Mesendoderm (in vitro differentiated cells): ENCODE results near the gene DNAJC11.
"Not testable (repeated sequence)": the region's sequence is repeated elsewhere in the genome, so short reads cannot be mapped to it uniquely, and the experiment has no call there.

Experiments used
- DNase-seq: peaks from one replicate; pipeline ENCODE4 v3.0.0; 2013
- H2AK5ac ChIP-seq: 2 replicates; pipeline ENCODE4 v1.6.1; 2013; ENCODE audit warnings: low read length, inconsistent platforms
- H2BK120ac ChIP-seq: 2 replicates; pipeline ENCODE4 v1.6.1; 2013; ENCODE audit warnings: low read depth, mild to moderate bottlenecking, low read length, moderate library complexity, mixed read lengths
- H2BK15ac ChIP-seq: replicated peaks from 2 replicates; pipeline ENCODE4 v1.6.1; 2013; ENCODE audit warnings: low read depth, mild to moderate bottlenecking, moderate library complexity
- H2BK5ac ChIP-seq: 2 replicates; pipeline ENCODE4 v1.6.1; 2013; ENCODE audit warnings: low read length, inconsistent platforms
- H3K18ac ChIP-seq: 2 replicates; pipeline ENCODE4 v1.6.1; 2013; ENCODE audit warnings: mild to moderate bottlenecking, low read length, mixed read lengths
- H3K23ac ChIP-seq: one replicate; pipeline ENCODE4 v1.6.1; 2013; ENCODE audit warnings: low read length
- H3K27ac ChIP-seq: 2 replicates; pipeline ENCODE4 v1.5.1; 2013; ENCODE audit warnings: low read depth, mild to moderate bottlenecking, inconsistent platforms, low read length, moderate library complexity
- H3K27me3 ChIP-seq: 2 replicates; pipeline ENCODE4 v1.6.1; 2013; ENCODE audit warnings: low read length, control low read depth, mild to moderate bottlenecking, inconsistent platforms; ENCODE audit not compliant: insufficient read depth, poor library complexity
- H3K36me3 ChIP-seq: 2 replicates; pipeline ENCODE4 v1.6.1; 2013; ENCODE audit warnings: low read length, inconsistent platforms; ENCODE audit not compliant: control insufficient read depth, insufficient read depth
- H3K4ac ChIP-seq: one replicate; pipeline ENCODE4 v1.6.1; 2013; ENCODE audit warnings: low read depth, mild to moderate bottlenecking, low read length, moderate library complexity
- H3K4me1 ChIP-seq: 2 replicates; pipeline ENCODE4 v1.6.1; 2013; ENCODE audit warnings: low read depth, low read length, inconsistent platforms; ENCODE audit not compliant: control insufficient read depth
- H3K4me2 ChIP-seq: 2 replicates; pipeline ENCODE4 v1.6.1; 2013; ENCODE audit warnings: low read length
- H3K4me3 ChIP-seq: 2 replicates; pipeline ENCODE4 v1.5.1; 2013; ENCODE audit warnings: mild to moderate bottlenecking, low read length
- H3K56ac ChIP-seq: one replicate; pipeline ENCODE4 v1.6.1; 2013; ENCODE audit warnings: low read length
- H3K79me1 ChIP-seq: 2 replicates; pipeline ENCODE4 v1.6.1; 2013; ENCODE audit warnings: low read length, inconsistent platforms
- H3K79me2 ChIP-seq: 2 replicates; pipeline ENCODE4 v1.6.1; 2013; ENCODE audit warnings: mild to moderate bottlenecking, low read length; ENCODE audit not compliant: control insufficient read depth, insufficient read depth
- H3K9ac ChIP-seq: 2 replicates; pipeline ENCODE4 v1.6.1; 2013; ENCODE audit warnings: low read length, inconsistent platforms
- H4K5ac ChIP-seq: one replicate; pipeline ENCODE4 v1.6.1; 2013; ENCODE audit warnings: low read length
- H4K8ac ChIP-seq: one replicate; pipeline ENCODE4 v1.6.1; 2013; ENCODE audit warnings: low read depth, mild to moderate bottlenecking, control low read depth, low read length, moderate library complexity
- WGBS: extraction: QIAGEN DNeasy Blood & Tissue Kit; methylation state at CpG from one replicate; pipeline ENCODE4 v1.1.7; 2013; ENCODE audit warnings: low lambda C conversion rate, missing lambda C conversion rate; ENCODE audit not compliant: insufficient coverage; ENCODE audit errors: extremely low coverage; 5-methylcytosine and 5-hydroxymethylcytosine counted together

DNAJC11 gene

GRCh38 chr1:6648556-6648955 lies 53.1 kb downstream of the DNAJC11 start:
- no peak overlapping the region for H3K4ac ChIP-seq
- H3K4me2 ChIP-seq: no peak overlapping the region
- H3K4me3 ChIP-seq: no peak overlapping the region
- H2BK5ac ChIP-seq: no peak overlapping the region
- no peak overlapping the region for H3K23ac ChIP-seq
- H3K79me1 ChIP-seq: no peaks in the 10 kb centered on the region
- no peak overlapping the region for H3K27ac ChIP-seq
- H2AK5ac ChIP-seq: no peak overlapping the region
- no peak overlapping the region for H2BK15ac ChIP-seq
- no peak overlapping the region for H3K18ac ChIP-seq
- DNase-seq: no peak
- no peak overlapping the region for H4K5ac ChIP-seq
- no peaks in the 10 kb centered on the region for H3K79me2 ChIP-seq
- H3K27me3 ChIP-seq: no peaks in the 10 kb centered on the region
- WGBS: no CpG with 5 or more reads among the region's 6 CpGs
- no peak overlapping the region for H3K56ac ChIP-seq
- H3K9ac ChIP-seq: no peak overlapping the region
- H3K4me1 ChIP-seq: no peaks in the 10 kb centered on the region
- H4K8ac ChIP-seq: no peak overlapping the region
- no peak overlapping the region for H2BK120ac ChIP-seq
- peaks cover 12% of the 10 kb centered on the region for H3K36me3 ChIP-seq

- H3K56ac ChIP-seq: no peak overlapping the region
- no peak overlapping the region for H3K4ac ChIP-seq
- peak; percentile 70 for DNase-seq
- H3K4me2 ChIP-seq: no peak overlapping the region
- H3K9ac ChIP-seq: no peak overlapping the region
- no peaks in the 10 kb centered on the region for H3K27me3 ChIP-seq
- H3K27ac ChIP-seq: no peak overlapping the region
- no peak overlapping the region for H3K4me3 ChIP-seq
- no peak overlapping the region for H2BK15ac ChIP-seq
- H3K18ac ChIP-seq: no peak overlapping the region
- no CpG with 5 or more reads among the region's 10 CpGs for WGBS
- H2AK5ac ChIP-seq: no peak overlapping the region
- no peak overlapping the region for H3K23ac ChIP-seq
- H4K5ac ChIP-seq: no peak overlapping the region
- H3K79me2 ChIP-seq: no peaks in the 10 kb centered on the region
- H2BK120ac ChIP-seq: no peak overlapping the region
- no peak overlapping the region for H4K8ac ChIP-seq
- no peak overlapping the region for H2BK5ac ChIP-seq
- H3K36me3 ChIP-seq: peaks cover 12% of the 10 kb centered on the region
- no peaks in the 10 kb centered on the region for H3K79me1 ChIP-seq
- no peaks in the 10 kb centered on the region for H3K4me1 ChIP-seq
These were observed 55.0 kb downstream of the DNAJC11 start for GRCh38 chr1:6646499-6647148.

- Histone ChIP-seq H3K27me3 (no peaks in the 10 kb centered on the region), H3K4me2 (no peak overlapping the region)
- WGBS: no CpG with 5 or more reads among the region's 7 CpGs
These were observed 56.6 kb downstream of the DNAJC11 start for GRCh38 chr1:6645018-6645417.

GRCh38 chr1:6640867-6641266 lies 60.7 kb downstream of the DNAJC11 start:
- H3K36me3 ChIP-seq: peaks cover 24% of the 10 kb centered on the region
- H3K18ac ChIP-seq, H3K4ac ChIP-seq, H3K56ac ChIP-seq, H4K5ac ChIP-seq, H3K4me1 ChIP-seq, H2AK5ac ChIP-seq, H3K79me2 ChIP-seq, DNase-seq, H3K9ac ChIP-seq, H2BK15ac ChIP-seq, H3K23ac ChIP-seq, H2BK120ac ChIP-seq, H3K4me2 ChIP-seq, H3K27ac ChIP-seq, H3K79me1 ChIP-seq, H4K8ac ChIP-seq, H3K4me3 ChIP-seq, H3K27me3 ChIP-seq, H2BK5ac ChIP-seq: not testable (repeated sequence)
- no CpG with 5 or more reads among the region's 3 CpGs for WGBS

More at GRCh38 chr1:6645018-6645417, 56.6 kb downstream of the DNAJC11 start:
- Histone ChIP-seq H3K18ac (no peak overlapping the region), H3K36me3 (peaks cover 10% of the 10 kb centered on the region), H2BK15ac (no peak overlapping the region), H3K56ac (no peak overlapping the region), H2AK5ac (no peak overlapping the region), H3K4me3 (no peak overlapping the region), H4K8ac (no peak overlapping the region), H4K5ac (no peak overlapping the region), H3K4ac (no peak overlapping the region), H3K27ac (no peak overlapping the region), H2BK5ac (no peak overlapping the region), H3K79me1 (no peaks in the 10 kb centered on the region), H3K4me1 (no peaks in the 10 kb centered on the region), H3K23ac (no peak overlapping the region), H3K79me2 (no peaks in the 10 kb centered on the region), H3K9ac (no peak overlapping the region), H2BK120ac (no peak overlapping the region)
- DNase-seq: no peak

GRCh38 chr1:6638226-6638625 lies 63.4 kb downstream of the DNAJC11 start:
- Histone ChIP-seq H4K5ac (no peak overlapping the region), H3K27me3 (no peaks in the 10 kb centered on the region), H3K79me2 (no peaks in the 10 kb centered on the region), H2BK120ac (no peak overlapping the region), H3K18ac (no peak overlapping the region), H3K4me1 (no peaks in the 10 kb centered on the region), H3K9ac (no peak overlapping the region), H2AK5ac (no peak overlapping the region), H3K27ac (no peak overlapping the region), H3K56ac (no peak overlapping the region), H2BK5ac (no peak overlapping the region), H3K4me2 (no peak overlapping the region), H2BK15ac (no peak overlapping the region), H4K8ac (no peak overlapping the region), H3K79me1 (no peaks in the 10 kb centered on the region), H3K23ac (no peak overlapping the region), H3K4ac (no peak overlapping the region), H3K36me3 (peaks cover 16% of the 10 kb centered on the region), H3K4me3 (no peak overlapping the region)
- DNase-seq: no peak
- WGBS: no CpG with 5 or more reads among the region's 18 CpGs

GRCh38 chr1:6637770-6638169 lies 63.8 kb downstream of the DNAJC11 start:
- Histone ChIP-seq H3K4ac (no peak overlapping the region), H2AK5ac (no peak overlapping the region), H3K4me1 (no peaks in the 10 kb centered on the region), H3K79me1 (no peaks in the 10 kb centered on the region), H3K27me3 (no peaks in the 10 kb centered on the region), H3K79me2 (no peaks in the 10 kb centered on the region), H3K4me3 (no peak overlapping the region), H4K5ac (no peak overlapping the region), H3K18ac (no peak overlapping the region), H3K4me2 (no peak overlapping the region), H2BK5ac (no peak overlapping the region), H3K9ac (no peak overlapping the region), H3K56ac (no peak overlapping the region), H3K36me3 (peaks cover 16% of the 10 kb centered on the region), H4K8ac (no peak overlapping the region), H3K23ac (no peak overlapping the region), H3K27ac (no peak overlapping the region), H2BK15ac (no peak overlapping the region), H2BK120ac (no peak overlapping the region)
- DNase-seq: no peak
- WGBS: no CpG with 5 or more reads among the region's 9 CpGs
